Tibial artery (tissue), 4 donors: ENCODE results near the gene PITPNM3.

Experiments
- DNase-seq, 2 donors: peaks; one replicate each; pipeline ENCODE4 v3.0.0-alpha.2; 2019
- H3K27ac ChIP-seq, 2 donors: fragments of 200-600 bp; sonication (generic) in 1 of 2; 1 replicate in 1 of 2; 2 replicates in 1 of 2; pipeline ENCODE4 v1.5.1; 2018 to 2019; ENCODE audit warnings: mild to moderate bottlenecking in 1 of 2
- H3K27me3 ChIP-seq, 2 donors: fragments of 200-600 bp; sonication (generic) in 1 of 2; one replicate each; pipeline versions ENCODE4 v1.5.1 to v1.6.0; 2016 to 2019
- H3K36me3 ChIP-seq, 3 donors: fragments of 200-600 bp; sonication (generic) in 2 of 3; one replicate each; pipeline ENCODE4 v1.5.1; 2016 to 2019; ENCODE audit warnings: mild to moderate bottlenecking in 2 of 3
- H3K4me1 ChIP-seq, 4 donors: fragments of 200-600 bp; sonication (generic) in 2 of 4; 1 replicate in 3 of 4; 2 replicates in 1 of 4; pipeline ENCODE4 v1.5.1; 2016 to 2019
- H3K4me3 ChIP-seq, 2 donors: fragments of 200-600 bp; sonication (generic) in 1 of 2; 1 replicate in 1 of 2; 2 replicates in 1 of 2; pipeline ENCODE4 v1.5.1; 2018 to 2019; ENCODE audit warnings: mild to moderate bottlenecking in 2 of 2
- H3K9me3 ChIP-seq, 3 donors: fragments of 200-600 bp; sonication (generic) in 1 of 3; one replicate each; pipeline ENCODE4 v1.5.1; 2016 to 2019
- intact Hi-C: fragments of 100-400 bp; cut with DNase I; formaldehyde crosslinking; loops from one replicate; pipeline ENCODE4 v1.15.0; 2023; ENCODE audit warnings: low total_unique reads
- TF ChIP-seq, protein P1 (sequence below), 2 experiments: fragments of 200-600 bp in 1 of 2; fragments of 450-650 bp in 1 of 2; IDR thresholded peaks; one replicate each; pipeline ENCODE4 v1.5.1; 2017 to 2019; ENCODE audit warnings: antibody characterized with exemption in 2 of 2, mild to moderate bottlenecking in 1 of 2, moderate library complexity in 1 of 2

Gene PITPNM3

DNA sequence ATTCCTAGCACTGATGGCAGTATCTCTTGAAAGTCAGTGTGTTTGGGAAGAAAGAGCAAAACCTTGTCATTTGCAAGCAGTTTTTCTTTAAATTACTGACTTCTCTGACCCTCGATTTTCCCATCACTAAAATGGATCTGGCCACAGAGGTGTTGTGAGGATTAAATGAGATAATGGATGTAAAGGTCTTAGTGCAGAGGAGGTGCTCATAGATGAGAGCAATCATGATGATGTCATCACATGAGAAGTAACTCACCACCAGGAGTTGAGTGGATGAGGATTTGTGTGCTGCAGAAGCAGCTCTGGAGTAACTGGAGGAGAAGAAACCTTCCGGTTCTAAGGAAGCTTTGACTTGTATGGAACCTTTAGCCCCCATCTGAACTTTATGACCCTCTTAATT, 30.6 kb downstream of the PITPNM3 start:
- no peak overlapping the region for H3K27ac ChIP-seq
- H3K4me1 ChIP-seq = no peaks in the 10 kb centered on the region
- H3K27me3 ChIP-seq = no peaks in the 10 kb centered on the region
- no peak overlapping the region for H3K4me3 ChIP-seq
- DNase-seq = no peak
- no peaks in the 10 kb centered on the region for H3K9me3 ChIP-seq
- no peaks in the 10 kb centered on the region for H3K36me3 ChIP-seq
- TF ChIP-seq, protein P1, sequence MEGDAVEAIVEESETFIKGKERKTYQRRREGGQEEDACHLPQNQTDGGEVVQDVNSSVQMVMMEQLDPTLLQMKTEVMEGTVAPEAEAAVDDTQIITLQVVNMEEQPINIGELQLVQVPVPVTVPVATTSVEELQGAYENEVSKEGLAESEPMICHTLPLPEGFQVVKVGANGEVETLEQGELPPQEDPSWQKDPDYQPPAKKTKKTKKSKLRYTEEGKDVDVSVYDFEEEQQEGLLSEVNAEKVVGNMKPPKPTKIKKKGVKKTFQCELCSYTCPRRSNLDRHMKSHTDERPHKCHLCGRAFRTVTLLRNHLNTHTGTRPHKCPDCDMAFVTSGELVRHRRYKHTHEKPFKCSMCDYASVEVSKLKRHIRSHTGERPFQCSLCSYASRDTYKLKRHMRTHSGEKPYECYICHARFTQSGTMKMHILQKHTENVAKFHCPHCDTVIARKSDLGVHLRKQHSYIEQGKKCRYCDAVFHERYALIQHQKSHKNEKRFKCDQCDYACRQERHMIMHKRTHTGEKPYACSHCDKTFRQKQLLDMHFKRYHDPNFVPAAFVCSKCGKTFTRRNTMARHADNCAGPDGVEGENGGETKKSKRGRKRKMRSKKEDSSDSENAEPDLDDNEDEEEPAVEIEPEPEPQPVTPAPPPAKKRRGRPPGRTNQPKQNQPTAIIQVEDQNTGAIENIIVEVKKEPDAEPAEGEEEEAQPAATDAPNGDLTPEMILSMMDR (IDR thresholded peaks at IDR 0.05) = no peak
- intact Hi-C loops = no loop called here

GRCh38 chr17:6525141-6525540, 31.2 kb downstream of the PITPNM3 start:
- DNase-seq = peak in 1 of 2 donors; percentile 27
- Histone ChIP-seq H3K4me3 (no peak overlapping the region), H3K36me3 (no peaks in the 10 kb centered on the region), H3K27ac (no peak overlapping the region), H3K27me3 (no peaks in the 10 kb centered on the region), H3K9me3 (no peaks in the 10 kb centered on the region), H3K4me1 (no peaks in the 10 kb centered on the region)
- intact Hi-C loops = no loop called here
- TF ChIP-seq, protein P1 (IDR thresholded peaks at IDR 0.05) = no peak

DNA sequence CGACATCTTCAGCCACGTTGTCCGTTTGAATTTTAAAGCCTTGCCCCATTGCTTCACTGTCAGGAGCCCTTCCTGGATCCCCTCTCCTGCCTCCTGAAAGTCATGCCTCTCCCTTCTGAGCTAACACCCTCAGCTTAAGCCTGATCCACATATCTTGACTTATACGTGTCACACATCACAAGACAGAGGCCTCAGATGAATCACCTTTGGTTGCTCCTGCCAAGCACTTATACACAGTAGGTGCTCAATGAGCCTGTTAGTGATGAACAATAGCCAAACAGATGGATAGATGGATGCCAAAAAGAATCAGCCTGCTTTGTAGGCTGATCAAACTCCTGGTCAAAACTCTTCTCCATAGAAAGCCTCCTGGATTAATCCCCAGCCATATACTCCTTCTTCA, 31.8 kb downstream of the PITPNM3 start:
- Histone ChIP-seq H3K27me3 (no peaks in the 10 kb centered on the region), H3K36me3 (no peaks in the 10 kb centered on the region), H3K4me3 (no peak overlapping the region), H3K9me3 (no peaks in the 10 kb centered on the region), H3K27ac (no peak overlapping the region), H3K4me1 (no peaks in the 10 kb centered on the region)
- TF ChIP-seq, protein P1 (IDR thresholded peaks at IDR 0.05) = no peak
- intact Hi-C loops = no loop called here
- DNase-seq = no peak

DNA sequence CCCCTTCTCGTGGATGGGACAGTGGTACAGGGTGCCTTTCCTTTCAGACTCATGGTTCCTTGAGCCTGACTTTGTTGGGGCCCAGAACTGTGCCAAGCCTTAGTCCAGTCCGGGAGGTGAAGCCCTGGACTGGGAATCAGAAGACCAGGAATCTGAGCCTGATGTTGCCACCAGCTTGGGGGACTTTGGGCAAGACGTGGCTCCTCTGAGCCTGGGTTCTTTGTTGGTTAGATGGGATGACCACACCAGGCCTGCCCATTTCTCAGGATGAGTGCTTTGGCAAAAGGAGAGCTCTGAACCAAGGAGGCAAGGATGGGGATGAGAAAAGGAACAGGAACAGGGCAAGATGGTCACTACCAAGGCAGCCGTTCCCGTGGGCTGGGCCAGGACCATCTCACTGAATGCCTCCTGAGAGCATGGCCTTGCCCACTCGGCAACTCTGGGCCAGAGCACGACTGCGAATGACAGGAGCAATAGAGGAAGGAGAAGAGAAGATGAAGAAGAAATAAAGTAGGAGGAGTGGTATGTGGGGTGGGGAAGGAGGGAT, 32.5 kb downstream of the PITPNM3 start:
- TF ChIP-seq, protein P1 (IDR thresholded peaks at IDR 0.05) = no peak
- no peak overlapping the region for H3K27ac ChIP-seq
- peak in 1 of 2 donors; percentile 56 for DNase-seq

GRCh38 chr17:6523330-6523729, 33.0 kb downstream of the PITPNM3 start:
- intact Hi-C loops = no loop called here
- Histone ChIP-seq H3K36me3 (no peaks in the 10 kb centered on the region), H3K9me3 (no peaks in the 10 kb centered on the region), H3K4me3 (no peak overlapping the region), H3K27ac (no peak overlapping the region), H3K27me3 (no peaks in the 10 kb centered on the region), H3K4me1 (no peaks in the 10 kb centered on the region)
- DNase-seq = peak in 1 of 2 donors; percentile 25
- TF ChIP-seq, protein P1 (IDR thresholded peaks at IDR 0.05) = no peak

More for the DNA sequence above, 32.5 kb downstream of the PITPNM3 start:
- no peaks in the 10 kb centered on the region for H3K9me3 ChIP-seq
- no peak overlapping the region for H3K4me3 ChIP-seq
- no peaks in the 10 kb centered on the region for H3K36me3 ChIP-seq
- H3K4me1 ChIP-seq = no peaks in the 10 kb centered on the region
- intact Hi-C loops = no loop called here
- no peaks in the 10 kb centered on the region for H3K27me3 ChIP-seq

- no peak overlapping the region for H3K27ac ChIP-seq
- H3K27me3 ChIP-seq = no peaks in the 10 kb centered on the region
- H3K9me3 ChIP-seq = no peaks in the 10 kb centered on the region
- no peaks in the 10 kb centered on the region for H3K4me1 ChIP-seq
- no peak overlapping the region for H3K4me3 ChIP-seq
- intact Hi-C loops = no loop called here
- H3K36me3 ChIP-seq = no peaks in the 10 kb centered on the region
- DNase-seq = no peak
- TF ChIP-seq, protein P1 (IDR thresholded peaks at IDR 0.05) = no peak
These were observed 34.8 kb downstream of the PITPNM3 start for GRCh38 chr17:6521586-6521985.
